ENCODE measurements around the gene CELSR3. TPM values are rescaled to one million over a fixed set of nuclear protein-coding genes. Genes with fewer than 3 reads are reported as not detected.

CELSR3 gene
- total RNA-seq, 1 donor from 2014 or later, result 9.8 TPM

DNA sequence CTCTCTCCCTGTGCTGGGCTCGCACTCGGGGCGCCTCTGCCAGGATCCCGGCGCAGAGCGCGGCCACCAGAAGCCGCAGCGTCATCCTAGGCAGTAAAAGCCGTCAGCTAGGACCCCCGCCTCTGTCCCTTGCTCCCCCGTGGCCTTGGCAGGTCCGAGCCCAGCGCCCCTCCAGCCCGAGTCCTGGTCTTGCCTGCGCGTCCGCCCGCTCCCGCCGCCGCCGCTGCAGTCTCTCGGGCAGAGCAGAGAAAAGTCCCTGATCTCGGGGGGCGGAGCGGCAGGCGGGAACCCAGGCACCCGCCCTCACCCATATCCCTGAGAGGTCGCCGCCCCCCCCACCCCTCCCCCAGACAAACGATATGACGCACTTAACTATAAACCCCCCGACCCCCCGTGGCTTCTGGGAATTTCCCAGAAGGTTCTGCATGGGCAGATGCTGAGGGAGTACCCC is 67.6 kb downstream of the CELSR3 start, which contains the start of gene COL7A1:
Gene COL7A1 (minus strand): TSS at position 255 of the 451 bp plus-strand sequence. CDS start 170 bp downstream, at position 85.
- peaks cover 3% of the 10 kb centered on the region for H3K27me3 Mint-ChIP-seq
- peaks cover 13% of the 10 kb centered on the region for H3K36me3 Mint-ChIP-seq
- peak within 1 kb of the TSS; percentile 41 for H3K4me3 Mint-ChIP-seq
- peaks cover 32% of the 10 kb centered on the region for H3K4me1 Mint-ChIP-seq (ENCODE audit: unreplicated experiment)
- TF ChIP-seq, protein P1, sequence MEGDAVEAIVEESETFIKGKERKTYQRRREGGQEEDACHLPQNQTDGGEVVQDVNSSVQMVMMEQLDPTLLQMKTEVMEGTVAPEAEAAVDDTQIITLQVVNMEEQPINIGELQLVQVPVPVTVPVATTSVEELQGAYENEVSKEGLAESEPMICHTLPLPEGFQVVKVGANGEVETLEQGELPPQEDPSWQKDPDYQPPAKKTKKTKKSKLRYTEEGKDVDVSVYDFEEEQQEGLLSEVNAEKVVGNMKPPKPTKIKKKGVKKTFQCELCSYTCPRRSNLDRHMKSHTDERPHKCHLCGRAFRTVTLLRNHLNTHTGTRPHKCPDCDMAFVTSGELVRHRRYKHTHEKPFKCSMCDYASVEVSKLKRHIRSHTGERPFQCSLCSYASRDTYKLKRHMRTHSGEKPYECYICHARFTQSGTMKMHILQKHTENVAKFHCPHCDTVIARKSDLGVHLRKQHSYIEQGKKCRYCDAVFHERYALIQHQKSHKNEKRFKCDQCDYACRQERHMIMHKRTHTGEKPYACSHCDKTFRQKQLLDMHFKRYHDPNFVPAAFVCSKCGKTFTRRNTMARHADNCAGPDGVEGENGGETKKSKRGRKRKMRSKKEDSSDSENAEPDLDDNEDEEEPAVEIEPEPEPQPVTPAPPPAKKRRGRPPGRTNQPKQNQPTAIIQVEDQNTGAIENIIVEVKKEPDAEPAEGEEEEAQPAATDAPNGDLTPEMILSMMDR (conservative IDR thresholded peaks at IDR 0.05), result no peak
- no peak for DNase-seq (ENCODE audit: extremely low spot score, unreplicated experiment)
- peak within 1 kb of the TSS; percentile 75 for H3K27ac Mint-ChIP-seq
- no peaks in the 10 kb centered on the region for H3K9me3 Mint-ChIP-seq

DNA sequence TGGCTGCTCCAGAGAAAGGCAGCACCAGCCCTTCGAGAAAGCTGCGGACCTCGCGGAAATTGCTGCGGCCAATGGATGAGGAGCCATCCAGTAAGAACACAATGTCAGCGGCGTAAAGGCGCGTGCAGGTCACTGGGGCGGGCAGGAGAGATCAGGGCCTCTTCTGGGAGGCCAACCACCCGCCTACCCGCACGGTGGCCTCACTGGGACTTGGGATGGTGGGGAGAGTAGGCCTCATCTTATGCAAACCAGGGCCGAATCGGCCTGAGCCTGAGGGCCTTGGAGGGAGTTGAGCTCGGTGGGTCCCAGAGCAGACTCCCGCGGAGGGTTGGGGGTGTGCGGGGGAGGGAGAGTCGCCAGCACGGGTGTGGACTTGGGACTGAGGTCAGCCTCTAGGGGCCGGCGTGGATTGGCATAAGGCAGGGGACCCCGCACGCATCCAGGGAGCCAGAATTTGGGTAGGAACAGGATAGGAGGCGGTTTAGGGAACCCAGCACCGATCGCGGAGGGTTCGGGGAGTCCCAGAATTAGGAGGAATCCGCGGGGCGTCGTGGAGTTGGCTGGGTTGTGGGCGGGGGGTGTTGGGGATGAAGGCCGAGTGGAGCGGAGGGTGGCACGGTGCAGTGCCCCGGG is 68.2 kb downstream of the CELSR3 start:
- peaks cover 13% of the 10 kb centered on the region for H3K36me3 Mint-ChIP-seq
- H3K27me3 Mint-ChIP-seq, result peaks cover 3% of the 10 kb centered on the region
- peaks cover 32% of the 10 kb centered on the region for H3K4me1 Mint-ChIP-seq (ENCODE audit: unreplicated experiment)
- DNase-seq (ENCODE audit: extremely low spot score, unreplicated experiment), result no peak
- H3K4me3 Mint-ChIP-seq, result no peak overlapping the region
- no peak overlapping the region for H3K27ac Mint-ChIP-seq
- no peaks in the 10 kb centered on the region for H3K9me3 Mint-ChIP-seq
- TF ChIP-seq, protein P1 (conservative IDR thresholded peaks at IDR 0.05), result no peak

DNA sequence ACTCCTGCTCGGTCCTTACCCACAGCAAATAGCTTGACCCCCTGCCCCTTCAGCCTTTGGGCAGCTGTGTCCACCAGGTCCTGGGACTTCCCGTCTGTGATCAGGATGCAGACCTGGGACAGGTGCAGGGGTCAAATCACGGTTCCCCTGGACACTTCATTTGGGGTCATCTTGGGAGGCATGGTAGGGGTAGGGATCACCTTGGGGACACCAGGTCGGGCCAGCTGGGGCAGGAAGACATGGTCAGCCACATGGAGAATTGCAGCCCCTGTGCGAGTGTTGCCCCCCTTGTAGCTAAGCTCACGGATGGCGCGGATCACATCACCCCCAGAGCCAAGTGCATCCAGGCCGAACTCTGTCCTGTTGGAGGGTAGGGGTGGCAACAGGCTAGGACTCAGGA is 69.3 kb downstream of the CELSR3 start:
- H3K9me3 Mint-ChIP-seq, result no peaks in the 10 kb centered on the region
- DNase-seq (ENCODE audit: extremely low spot score, unreplicated experiment), result no peak
- H3K27ac Mint-ChIP-seq, result no peak overlapping the region
- H3K36me3 Mint-ChIP-seq, result peaks cover 13% of the 10 kb centered on the region
- no peak overlapping the region for H3K4me3 Mint-ChIP-seq
- peaks cover 3% of the 10 kb centered on the region for H3K27me3 Mint-ChIP-seq
- peaks cover 20% of the 10 kb centered on the region for H3K4me1 Mint-ChIP-seq (ENCODE audit: unreplicated experiment)
- TF ChIP-seq, protein P1 (conservative IDR thresholded peaks at IDR 0.05), result no peak

DNA sequence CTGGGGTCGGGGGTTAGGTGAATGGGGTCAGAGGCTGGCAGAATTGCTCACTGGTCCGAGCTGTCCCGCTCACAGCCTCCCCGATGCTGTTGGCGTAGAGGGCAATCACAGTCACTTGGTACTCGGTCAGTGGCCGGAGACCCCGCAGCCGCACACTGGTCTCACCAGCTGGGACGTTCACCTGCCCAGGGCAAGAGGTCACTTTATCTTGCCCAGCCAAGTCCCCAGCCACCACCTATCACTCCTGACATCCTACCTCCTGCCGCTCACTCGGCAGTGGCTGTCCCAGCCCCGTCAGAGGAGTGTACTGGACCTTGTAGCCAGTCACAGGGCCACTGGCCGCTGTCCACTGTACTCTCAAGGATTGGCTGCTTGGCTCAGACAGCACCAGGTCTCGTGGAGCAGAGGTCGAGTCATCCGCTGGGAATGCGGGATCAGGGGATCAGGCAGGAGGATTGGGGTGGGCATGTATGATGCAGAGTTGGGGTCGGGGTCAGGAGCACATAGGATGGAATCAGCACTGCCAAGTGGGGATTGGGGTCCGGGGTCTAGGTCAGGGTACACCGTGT is 70.1 kb downstream of the CELSR3 start:
- Mint-ChIP-seq H3K9me3 (no peaks in the 10 kb centered on the region), H3K27ac (no peak overlapping the region), H3K4me1 (ENCODE audit: unreplicated experiment) (peaks cover 16% of the 10 kb centered on the region), H3K27me3 (peaks cover 3% of the 10 kb centered on the region), H3K36me3 (peaks cover 12% of the 10 kb centered on the region), H3K4me3 (no peak overlapping the region)
- no peak for DNase-seq (ENCODE audit: extremely low spot score, unreplicated experiment)
- TF ChIP-seq, protein P1 (conservative IDR thresholded peaks at IDR 0.05), result no peak

DNA sequence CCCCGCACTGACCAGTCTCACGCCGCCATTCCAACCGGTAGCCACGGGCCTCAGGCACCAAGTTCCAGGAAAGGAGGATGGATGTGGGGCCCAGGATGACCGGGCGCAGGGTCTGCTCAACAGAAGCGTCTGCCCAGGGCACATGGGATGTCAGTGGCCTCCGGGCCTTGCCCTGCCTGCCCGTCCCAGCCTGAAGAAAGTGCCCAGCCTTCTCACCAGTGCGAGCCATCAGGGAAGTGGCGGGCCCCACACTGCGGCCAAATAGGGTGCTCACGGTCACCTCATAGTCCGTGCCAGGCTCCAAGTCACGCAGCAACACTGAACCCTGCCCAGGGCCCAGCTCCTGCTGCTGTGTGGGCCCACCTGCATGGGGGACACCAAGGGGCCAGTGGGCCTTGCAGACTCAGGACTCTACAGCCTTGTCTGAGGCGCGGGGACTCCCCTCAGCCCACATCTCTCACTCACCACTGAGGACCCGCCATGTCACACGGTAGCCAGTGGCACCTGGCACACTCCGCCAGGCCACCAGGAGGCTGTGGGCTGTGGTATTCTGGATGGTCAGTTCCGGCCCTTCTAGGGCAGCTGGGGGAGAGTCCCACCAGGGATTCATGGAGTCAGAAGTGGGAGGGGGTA is 70.7 kb downstream of the CELSR3 start:
- peaks cover 10% of the 10 kb centered on the region for H3K4me1 Mint-ChIP-seq (ENCODE audit: unreplicated experiment)
- DNase-seq (ENCODE audit: extremely low spot score, unreplicated experiment), result no peak
- no peak overlapping the region for H3K27ac Mint-ChIP-seq
- H3K27me3 Mint-ChIP-seq, result peaks cover 3% of the 10 kb centered on the region
- no peak overlapping the region for H3K4me3 Mint-ChIP-seq
- peaks cover 7% of the 10 kb centered on the region for H3K36me3 Mint-ChIP-seq
- TF ChIP-seq, protein P1 (conservative IDR thresholded peaks at IDR 0.05), result no peak
- H3K9me3 Mint-ChIP-seq, result no peaks in the 10 kb centered on the region

Data from type B pancreatic cell (in vitro differentiated cells).